Neutrophil (primary cell): Measurements from ENCODE around the gene MAN1A1.
"Not testable (repeated sequence)": the region's sequence is repeated elsewhere in the genome, so short reads cannot be mapped to it uniquely, and the experiment has no call there.

Source experiments
- H3K27ac ChIP-seq: fragments of 200-600 bp; sonication (generic); 2 replicates; pipeline ENCODE4 v1.5.1; 2016; ENCODE audit warnings: mild to moderate bottlenecking, moderate library complexity
- H3K27me3 ChIP-seq: fragments of 200-600 bp; sonication (generic); 2 replicates; pipeline ENCODE4 v1.6.0; 2016; ENCODE audit warnings: mild to moderate bottlenecking
- H3K36me3 ChIP-seq: fragments of 200-600 bp; sonication (generic); 2 replicates; pipeline ENCODE4 v1.5.1; 2017
- H3K4me1 ChIP-seq, 2 experiments: fragments of 200-600 bp in 1 of 2; sonication (generic) in 1 of 2; 1 replicate in 1 of 2; 2 replicates in 1 of 2; pipeline versions ENCODE4 v1.5.1 to v1.6.1; 2013 to 2016; ENCODE audit warnings: low read depth in 1 of 2, low read length in 1 of 2, mild to moderate bottlenecking in 1 of 2, moderate library complexity in 1 of 2; ENCODE audit not compliant: control insufficient read depth in 1 of 2, insufficient read depth in 1 of 2
- H3K4me3 ChIP-seq, 2 experiments: fragments of 200-600 bp in 1 of 2; sonication (generic) in 1 of 2; 1 replicate in 1 of 2; 2 replicates in 1 of 2; pipeline ENCODE4 v1.5.1; 2013 to 2016; ENCODE audit warnings: low read depth in 1 of 2, low read length in 1 of 2, mild to moderate bottlenecking in 1 of 2, moderate library complexity in 1 of 2
- H3K9me3 ChIP-seq: fragments of 200-600 bp; sonication (generic); 2 replicates; pipeline ENCODE4 v1.5.1; 2016
- CTCF ChIP-seq: fragments of 200-600 bp; sonication (generic); IDR thresholded peaks from 2 replicates; pipeline ENCODE4 v1.5.1; 2016; ENCODE audit warnings: antibody characterized with exemption

MAN1A1 gene

GRCh38 chr6:119379809-119380208 is 30.2 kb upstream of the MAN1A1 start:
- Histone ChIP-seq H3K4me3 (no peak overlapping the region), H3K27me3 (no peaks in the 10 kb centered on the region), H3K27ac (no peak overlapping the region), H3K9me3 (no peaks in the 10 kb centered on the region), H3K36me3 (no peaks in the 10 kb centered on the region), H3K4me1 (no peaks in the 10 kb centered on the region)
- no peak for TF ChIP-seq CTCF

GRCh38 chr6:119377043-119377442 is 27.5 kb upstream of the MAN1A1 start:
- H3K4me3 ChIP-seq, H3K4me1 ChIP-seq, H3K27ac ChIP-seq, H3K27me3 ChIP-seq, H3K36me3 ChIP-seq, H3K9me3 ChIP-seq: not testable (repeated sequence)

GRCh38 chr6:119370080-119370479 is 20.5 kb upstream of the MAN1A1 start:
- no peaks in the 10 kb centered on the region for H3K9me3 ChIP-seq
- TF ChIP-seq CTCF: no peak
- no peaks in the 10 kb centered on the region for H3K27me3 ChIP-seq
- H3K36me3 ChIP-seq: no peaks in the 10 kb centered on the region
- H3K27ac ChIP-seq: no peak overlapping the region
- H3K4me3 ChIP-seq: no peak overlapping the region
- no peaks in the 10 kb centered on the region for H3K4me1 ChIP-seq

GRCh38 chr6:119368921-119369320 is 19.4 kb upstream of the MAN1A1 start:
- no peak for TF ChIP-seq CTCF
- no peaks in the 10 kb centered on the region for H3K27me3 ChIP-seq
- no peaks in the 10 kb centered on the region for H3K4me1 ChIP-seq
- H3K36me3 ChIP-seq: no peaks in the 10 kb centered on the region
- H3K4me3 ChIP-seq: no peak overlapping the region
- H3K9me3 ChIP-seq: no peaks in the 10 kb centered on the region
- H3K27ac ChIP-seq: no peak overlapping the region

GRCh38 chr6:119361209-119361608 is 11.6 kb upstream of the MAN1A1 start:
- TF ChIP-seq CTCF: no peak
- Histone ChIP-seq H3K4me3 (no peak overlapping the region), H3K9me3 (no peaks in the 10 kb centered on the region), H3K36me3 (no peaks in the 10 kb centered on the region), H3K27me3 (no peaks in the 10 kb centered on the region), H3K4me1 (no peaks in the 10 kb centered on the region), H3K27ac (no peak overlapping the region)

- Histone ChIP-seq H3K4me3 (no peak overlapping the region), H3K4me1 (peaks cover under 1 to 1% of the 10 kb centered on the region in 2 experiments), H3K9me3 (no peaks in the 10 kb centered on the region), H3K36me3 (no peaks in the 10 kb centered on the region), H3K27ac (no peak overlapping the region), H3K27me3 (no peaks in the 10 kb centered on the region)
- TF ChIP-seq CTCF: no peak
These were observed 10.8 kb upstream of the MAN1A1 start for GRCh38 chr6:119360262-119360915.
